Calu3 (cell line): ENCODE measurements around the gene RFNG. TPM values are rescaled to one million over a fixed set of nuclear protein-coding genes. Genes with fewer than 3 reads are reported as not detected.

Experiments
- BruUV-seq: library from RNA; stranded (reverse); fragments of 400-500 nt; replicated peaks from 2 replicates; lab custom pipeline; 2021; lab: Mats Ljungman, UMichigan
- CTCF ChIA-PET: fragments of 300-600 bp; sonication (Branson Sonifier 250); formaldehyde crosslinking; loops from one replicate; lab custom pipeline; 2022; ENCODE audit warnings: antibody characterized with exemption; lab: Charles Lee
- DNase-seq: peaks from one replicate; pipeline ENCODE4 v3.0.0; 2022
- H3K27ac Mint-ChIP-seq: one replicate; pipeline ENCODE4 v1.8.0; 2022; ENCODE audit warnings: mixed read lengths; ENCODE audit not compliant: unreplicated experiment
- H3K27me3 Mint-ChIP-seq: one replicate; pipeline ENCODE4 v1.8.0; 2022; ENCODE audit warnings: mixed read lengths; ENCODE audit not compliant: unreplicated experiment
- H3K36me3 Mint-ChIP-seq: one replicate; pipeline ENCODE4 v1.8.0; 2022; ENCODE audit warnings: mild to moderate bottlenecking, moderate library complexity, mixed read lengths; ENCODE audit not compliant: insufficient read depth, unreplicated experiment
- H3K4me1 Mint-ChIP-seq: one replicate; pipeline ENCODE4 v1.8.0; 2022; ENCODE audit warnings: mild to moderate bottlenecking, low read depth, mixed read lengths; ENCODE audit not compliant: unreplicated experiment
- H3K4me3 Mint-ChIP-seq: one replicate; pipeline ENCODE4 v1.8.0; 2022; ENCODE audit warnings: mild to moderate bottlenecking, low read depth, moderate library complexity, mixed read lengths; ENCODE audit not compliant: unreplicated experiment
- H3K9me3 Mint-ChIP-seq: one replicate; pipeline ENCODE4 v1.8.0; 2022; ENCODE audit warnings: low read depth, mixed read lengths; ENCODE audit not compliant: unreplicated experiment
- CTCF ChIP-seq: fragments of 200-600 bp; IDR thresholded peaks from one replicate; pipeline ENCODE4 v1.8.0; 2022; ENCODE audit warnings: antibody characterized with exemption; ENCODE audit not compliant: unreplicated experiment
- intact Hi-C: fragments of 100-400 bp; cut with micrococcal nuclease; formaldehyde crosslinking; loops from one replicate; pipeline ENCODE4 v1.10.0; 2022; ENCODE audit not compliant: unreplicated experiment
- total RNA-seq: library from RNA; stranded (reverse); gene quantifications from 2 replicates; pipeline ENCODE4 v1.2.3, GENCODE V29; 2022

RFNG gene
- total RNA-seq, 1 experiment from 2014 or later: 33.5 TPM

GRCh38 chr17:82089723-82090548 is 38.3 kb upstream of the RFNG start:
- Mint-ChIP-seq H3K27ac (no peak overlapping the region), H3K9me3 (no peaks in the 10 kb centered on the region), H3K4me1 (no peaks in the 10 kb centered on the region), H3K27me3 (no peaks in the 10 kb centered on the region), H3K4me3 (no peak overlapping the region), H3K36me3 (peaks cover 66% of the 10 kb centered on the region)
- DNase-seq: no peak
- intact Hi-C loops: no loop called here
- TF ChIP-seq CTCF: no peak
- BruUV-seq: no TSS peak
- CTCF ChIA-PET: no interaction called here

- Mint-ChIP-seq H3K27me3 (no peaks in the 10 kb centered on the region), H3K4me3 (no peak overlapping the region), H3K9me3 (no peaks in the 10 kb centered on the region), H3K4me1 (no peaks in the 10 kb centered on the region), H3K36me3 (peaks cover 75% of the 10 kb centered on the region), H3K27ac (no peak overlapping the region)
- CTCF ChIA-PET: interaction anchor here (0.6 kb wide), 1 partner anchor 66 kb away, joined by 4 read pairs; the partner anchor contains the start of genes CENPX and LRRC45
- intact Hi-C loops: no loop called here
- BruUV-seq: no TSS peak
- TF ChIP-seq CTCF: no peak
- DNase-seq: no peak
Measured at GRCh38 chr17:82088838-82089722, 37.5 kb upstream of the RFNG start.

- no peak for TF ChIP-seq CTCF
- CTCF ChIA-PET: interaction anchor here (0.6 kb wide), 1 partner anchor 65 kb away, joined by 4 read pairs; the partner anchor contains the start of genes CENPX and LRRC45
- intact Hi-C loops: no loop called here
- H3K27ac Mint-ChIP-seq: no peak overlapping the region
- H3K4me3 Mint-ChIP-seq: no peak overlapping the region
- no peaks in the 10 kb centered on the region for H3K9me3 Mint-ChIP-seq
- TSS peak; percentile 16 for BruUV-seq
- peaks cover 78% of the 10 kb centered on the region for H3K36me3 Mint-ChIP-seq
- H3K27me3 Mint-ChIP-seq: no peaks in the 10 kb centered on the region
- DNase-seq: no peak
- H3K4me1 Mint-ChIP-seq: no peaks in the 10 kb centered on the region
Measured at GRCh38 chr17:82087961-82088837, 36.6 kb upstream of the RFNG start.
